ENCODE measurements around the gene SGPP2. TPM values are rescaled to one million over a fixed set of nuclear protein-coding genes. Genes with fewer than 3 reads are reported as not detected.
"Not testable (repeated sequence)": the region's sequence is repeated elsewhere in the genome, so short reads cannot be mapped to it uniquely, and the experiment has no call there.

Gene SGPP2
- total and polyA plus RNA-seq, 4 donors: 0.10 to 1.6 (median 0.54) TPM; not detected in 1

DNA sequence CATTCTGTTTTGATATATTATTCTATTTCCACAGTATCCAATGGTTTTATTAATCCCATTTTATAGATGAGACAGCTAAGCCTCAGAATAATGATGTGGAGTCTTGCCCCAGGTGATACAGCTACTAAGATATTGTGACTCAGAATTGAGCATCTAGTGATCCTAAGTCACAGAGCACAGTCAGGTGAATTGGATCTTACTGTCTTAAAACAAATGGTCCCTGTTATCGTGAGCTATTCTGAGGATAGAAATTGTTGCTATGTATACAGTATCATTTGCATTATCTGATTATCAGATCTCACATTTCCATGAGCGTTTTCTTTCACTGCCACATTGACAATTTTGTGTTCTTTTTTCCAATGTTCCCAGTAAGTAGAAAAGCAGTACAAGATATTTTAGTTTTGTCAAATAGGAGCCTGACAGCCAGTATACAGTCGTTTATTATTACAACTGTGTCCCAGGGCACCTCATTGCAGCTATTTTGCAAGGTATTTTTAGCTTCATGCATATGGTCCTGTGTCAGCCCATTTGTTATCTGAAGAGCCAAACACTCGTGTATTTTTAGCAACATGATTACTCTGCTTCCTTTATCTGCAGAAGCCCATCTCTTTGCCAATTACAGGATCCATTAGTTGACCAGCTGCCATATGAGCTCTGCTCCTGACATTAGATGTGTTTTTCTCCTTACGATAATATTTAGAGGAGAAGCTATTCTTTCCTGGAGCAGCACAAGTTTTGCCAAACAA, 25.1 kb upstream of the SGPP2 start:
- H3K4me3 ChIP-seq (ENCODE audit: low read length in 2 of 2): no peak overlapping the region
- no peak for ATAC-seq (ENCODE audit: low FRiP score)

DNA sequence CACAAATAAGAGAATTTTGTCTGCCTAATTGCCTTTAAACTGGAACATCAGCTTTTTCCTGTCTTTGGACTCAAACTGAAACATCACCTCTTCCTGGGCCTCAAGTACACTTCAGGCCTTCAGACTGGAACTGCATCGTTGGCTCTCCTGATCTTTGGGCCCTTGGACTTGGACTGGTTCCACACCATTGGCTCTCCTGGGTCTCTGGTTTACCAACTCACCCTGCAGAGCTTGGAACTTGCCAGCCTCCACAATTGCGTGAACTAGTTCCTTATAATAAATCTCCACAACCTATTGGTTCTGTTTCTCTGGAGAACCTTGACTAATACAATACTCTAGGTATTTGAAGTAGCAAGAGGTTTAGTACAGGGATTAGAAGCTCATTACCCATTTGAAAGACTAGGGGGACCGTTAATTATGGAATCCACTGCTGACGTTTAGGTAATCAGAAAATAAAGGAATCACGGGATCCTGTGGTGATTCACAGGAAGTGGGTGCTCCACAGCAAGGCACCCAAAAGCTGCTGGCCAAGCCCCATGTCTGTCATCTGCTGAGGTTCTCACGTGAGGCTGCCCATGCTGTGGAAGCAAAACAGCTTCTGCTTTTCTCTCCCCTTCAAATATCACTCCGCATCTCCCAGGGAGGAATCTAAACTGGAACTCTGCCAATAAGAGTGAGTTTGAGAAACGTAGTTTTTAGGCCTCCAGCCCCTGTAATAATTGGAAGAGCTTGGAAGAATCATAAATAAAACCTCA, 20.0 kb upstream of the SGPP2 start:
- WGBS, 2 donors: 60 to 61% methylated on average over 8 of the region's 8 CpGs
- ATAC-seq (ENCODE audit: low FRiP score): no peak

More for the DNA sequence above, 25.1 kb upstream of the SGPP2 start:
- no peak for DNase-seq
- intact Hi-C loops (cut with DNase I): no loop called here
- 12 to 15% methylated on average over 5 of the region's 5 CpGs for WGBS, 2 donors
- no peaks in the 10 kb centered on the region for H3K27me3 ChIP-seq (ENCODE audit: control insufficient read depth in 1 of 2, insufficient read depth in 2 of 2, low read length in 1 of 2)
- H3K4me1 ChIP-seq (ENCODE audit: control insufficient read depth in 1 of 2, insufficient read depth in 2 of 2, low read length in 2 of 2): peaks cover 0 to 2% of the 10 kb centered on the region in 2 donors
- no peaks in the 10 kb centered on the region for H3K36me3 ChIP-seq (ENCODE audit: control insufficient read depth in 1 of 2, insufficient read depth in 2 of 2, low read length in 1 of 2)
- H3K9me3 ChIP-seq (ENCODE audit: control insufficient read depth, low read length): peaks cover 3% of the 10 kb centered on the region
- no peak overlapping the region for H3K27ac ChIP-seq (ENCODE audit: low read depth in 1 of 2, low read length in 2 of 2)

DNA sequence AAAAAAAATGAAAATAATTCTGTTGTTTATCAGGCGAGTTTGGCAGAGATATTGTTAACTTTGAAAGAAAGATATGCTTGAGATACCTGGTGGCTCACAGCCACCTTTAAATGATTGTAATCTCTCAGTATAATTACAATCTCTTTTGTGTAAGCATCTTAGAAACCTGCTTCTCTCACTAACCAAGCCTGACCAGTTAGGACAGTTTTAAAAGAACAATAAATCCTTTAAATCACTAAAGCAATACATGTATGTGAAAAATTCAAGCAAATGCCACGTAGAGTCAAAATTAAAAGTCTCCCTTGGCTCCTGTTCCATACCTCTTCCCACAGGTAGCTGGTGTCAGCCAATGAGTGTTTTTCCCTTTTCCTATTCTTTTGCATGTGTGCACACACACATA, 15.7 kb upstream of the SGPP2 start:
- DNase-seq (no peak), ATAC-seq (ENCODE audit: low FRiP score) (no peak)
- intact Hi-C loops (cut with DNase I): no loop called here
- 69 to 76% methylated on average over 2 of the region's 2 CpGs for WGBS, 2 donors
- Histone ChIP-seq H3K9me3 (ENCODE audit: control insufficient read depth, low read length) (no peaks in the 10 kb centered on the region), H3K36me3 (ENCODE audit: control insufficient read depth in 1 of 2, insufficient read depth in 2 of 2, low read length in 1 of 2) (no peaks in the 10 kb centered on the region), H3K4me3 (ENCODE audit: low read length in 2 of 2) (no peak overlapping the region), H3K27me3 (ENCODE audit: control insufficient read depth in 1 of 2, insufficient read depth in 2 of 2, low read length in 1 of 2) (no peaks in the 10 kb centered on the region), H3K4me1 (ENCODE audit: control insufficient read depth in 1 of 2, insufficient read depth in 2 of 2, low read length in 2 of 2) (no peaks in the 10 kb centered on the region), H3K27ac (ENCODE audit: low read depth in 1 of 2, low read length in 2 of 2) (no peak overlapping the region)

More for the DNA sequence above, 20.0 kb upstream of the SGPP2 start:
- H3K4me3 ChIP-seq (ENCODE audit: low read length in 2 of 2): no peak overlapping the region
- peaks cover 0 to under 1% of the 10 kb centered on the region in 2 donors for H3K4me1 ChIP-seq (ENCODE audit: control insufficient read depth in 1 of 2, insufficient read depth in 2 of 2, low read length in 2 of 2)
- intact Hi-C loops (cut with DNase I): no loop called here
- no peaks in the 10 kb centered on the region for H3K9me3 ChIP-seq (ENCODE audit: control insufficient read depth, low read length)
- peak in 1 of 2 donors; percentile 85 for DNase-seq
- H3K27ac ChIP-seq (ENCODE audit: low read depth in 1 of 2, low read length in 2 of 2): no peak overlapping the region
- no peaks in the 10 kb centered on the region for H3K36me3 ChIP-seq (ENCODE audit: control insufficient read depth in 1 of 2, insufficient read depth in 2 of 2, low read length in 1 of 2)
- H3K27me3 ChIP-seq (ENCODE audit: control insufficient read depth in 1 of 2, insufficient read depth in 2 of 2, low read length in 1 of 2): no peaks in the 10 kb centered on the region

DNA sequence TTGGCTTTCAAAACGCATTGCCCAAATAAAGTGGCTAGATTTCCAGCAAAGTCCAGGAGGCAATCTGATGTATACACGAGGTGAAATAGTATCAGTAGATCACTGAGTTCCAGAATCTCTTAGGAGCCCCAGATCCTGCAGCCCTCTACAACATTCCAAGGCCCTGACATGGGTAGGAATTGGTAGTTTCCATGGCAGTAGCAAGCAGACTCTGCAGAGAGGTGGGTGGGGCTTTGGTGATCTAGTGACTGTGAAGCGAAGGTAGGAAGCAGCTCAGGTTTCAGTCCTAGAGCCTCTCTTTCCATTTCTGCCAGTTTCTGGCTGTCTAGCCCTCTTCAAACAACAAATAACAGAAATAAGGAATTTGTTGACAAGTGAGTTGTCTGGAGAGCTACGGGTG, 13.8 kb upstream of the SGPP2 start:
- Histone ChIP-seq H3K27ac (ENCODE audit: low read depth in 1 of 2, low read length in 2 of 2) (no peak overlapping the region), H3K4me3 (ENCODE audit: low read length in 2 of 2) (no peak overlapping the region), H3K9me3 (ENCODE audit: control insufficient read depth, low read length) (no peaks in the 10 kb centered on the region), H3K36me3 (ENCODE audit: control insufficient read depth in 1 of 2, insufficient read depth in 2 of 2, low read length in 1 of 2) (no peaks in the 10 kb centered on the region), H3K27me3 (ENCODE audit: control insufficient read depth in 1 of 2, insufficient read depth in 2 of 2, low read length in 1 of 2) (no peaks in the 10 kb centered on the region), H3K4me1 (ENCODE audit: control insufficient read depth in 1 of 2, insufficient read depth in 2 of 2, low read length in 2 of 2) (no peaks in the 10 kb centered on the region)
- ATAC-seq (ENCODE audit: low FRiP score): no peak
- no peak for DNase-seq
- 63 to 66% methylated on average over 4 of the region's 4 CpGs for WGBS, 2 donors
- intact Hi-C loops (cut with DNase I): no loop called here

DNA sequence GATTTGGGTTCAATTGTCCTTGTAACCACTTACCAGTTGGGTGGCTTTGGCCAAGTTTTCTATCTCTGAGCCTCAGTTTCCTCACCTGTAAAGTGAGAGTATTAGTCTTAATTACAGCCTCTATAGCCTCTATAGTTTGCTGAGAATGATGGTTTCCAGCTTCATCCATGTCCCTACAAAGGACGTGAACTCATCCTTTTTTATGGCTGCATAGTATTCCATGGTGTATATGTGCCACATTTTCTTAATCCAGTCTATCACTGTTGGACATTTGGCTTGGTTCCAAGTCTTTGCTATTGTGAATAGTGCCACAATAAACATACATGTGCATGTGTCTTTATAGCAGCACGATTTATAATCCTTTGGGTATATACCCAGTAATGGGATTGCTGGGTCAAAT, 12.0 kb upstream of the SGPP2 start:
- WGBS, 2 donors: 88 to 91% methylated on average over 2 of the region's 2 CpGs
- H3K36me3 ChIP-seq (ENCODE audit: control insufficient read depth in 1 of 2, insufficient read depth in 2 of 2, low read length in 1 of 2); H3K9me3 ChIP-seq (ENCODE audit: control insufficient read depth, low read length); H3K27ac ChIP-seq (ENCODE audit: low read depth in 1 of 2, low read length in 2 of 2); H3K4me3 ChIP-seq (ENCODE audit: low read length in 2 of 2); intact Hi-C loops (cut with DNase I); ATAC-seq (ENCODE audit: low FRiP score); H3K27me3 ChIP-seq (ENCODE audit: control insufficient read depth in 1 of 2, insufficient read depth in 2 of 2, low read length in 1 of 2); H3K4me1 ChIP-seq (ENCODE audit: control insufficient read depth in 1 of 2, insufficient read depth in 2 of 2, low read length in 2 of 2); DNase-seq: not testable (repeated sequence)

DNA sequence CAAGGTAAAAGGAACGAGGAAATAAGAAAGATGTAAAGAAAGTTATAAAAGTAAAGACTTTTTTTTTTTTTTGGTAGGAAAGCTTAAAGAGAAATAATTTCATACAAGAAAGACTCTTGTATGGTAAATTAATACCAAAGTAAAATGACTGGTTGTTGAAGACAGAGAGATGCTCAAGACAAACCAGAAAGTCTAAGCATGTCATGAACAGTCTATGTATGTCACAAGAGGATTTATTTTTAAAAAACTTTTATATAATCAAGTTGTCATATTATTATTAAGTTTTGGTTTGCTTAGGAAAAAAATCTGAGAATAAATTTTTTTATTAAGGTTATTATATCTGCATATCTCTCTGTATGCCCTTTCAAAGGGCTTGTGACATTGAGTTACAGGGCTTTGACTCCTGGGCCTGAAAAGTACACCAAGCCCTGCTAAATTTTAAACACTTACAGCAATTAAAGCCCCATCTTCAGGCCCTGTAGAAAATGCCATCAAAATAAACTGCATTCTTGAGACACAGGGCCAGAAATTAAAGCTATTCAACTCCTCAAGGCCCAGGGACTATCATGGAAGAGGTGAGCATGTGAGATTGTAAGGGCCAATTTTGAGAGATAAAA, 10.9 kb upstream of the SGPP2 start:
- Histone ChIP-seq H3K4me1 (ENCODE audit: control insufficient read depth in 1 of 2, insufficient read depth in 2 of 2, low read length in 2 of 2) (no peaks in the 10 kb centered on the region), H3K9me3 (ENCODE audit: control insufficient read depth, low read length) (no peaks in the 10 kb centered on the region), H3K27ac (ENCODE audit: low read depth in 1 of 2, low read length in 2 of 2) (no peak overlapping the region), H3K4me3 (ENCODE audit: low read length in 2 of 2) (no peak overlapping the region), H3K27me3 (ENCODE audit: control insufficient read depth in 1 of 2, insufficient read depth in 2 of 2, low read length in 1 of 2) (no peaks in the 10 kb centered on the region), H3K36me3 (ENCODE audit: control insufficient read depth in 1 of 2, insufficient read depth in 2 of 2, low read length in 1 of 2) (no peaks in the 10 kb centered on the region)
- intact Hi-C loops (cut with DNase I): no loop called here
- ATAC-seq (ENCODE audit: low FRiP score): no peak
- 81 to 86% methylated on average over 1 of the region's 1 CpG for WGBS, 2 donors
- DNase-seq: no peak

DNA sequence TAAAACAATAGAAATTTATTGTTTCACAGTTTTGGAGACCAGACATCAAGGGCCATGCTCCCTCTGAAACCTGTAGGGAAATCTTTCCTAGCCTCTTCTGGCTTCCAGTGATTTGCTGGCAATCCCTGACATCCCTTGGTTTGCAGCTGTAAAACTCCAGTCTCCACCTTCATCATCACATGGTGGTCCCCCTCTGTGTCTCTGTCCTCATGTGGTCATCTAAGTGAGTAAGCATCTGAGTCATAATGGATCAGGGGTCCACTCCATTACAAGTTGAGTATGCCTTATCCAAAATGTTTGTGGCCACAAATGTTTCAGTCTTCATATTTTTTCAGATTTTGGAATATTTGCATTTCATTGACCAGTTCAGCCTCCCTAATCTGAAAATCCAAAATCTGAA, 5.6 kb upstream of the SGPP2 start:
- Histone ChIP-seq H3K27me3 (ENCODE audit: control insufficient read depth in 1 of 2, insufficient read depth in 2 of 2, low read length in 1 of 2) (peaks cover 0 to 2% of the 10 kb centered on the region in 2 donors), H3K9me3 (ENCODE audit: control insufficient read depth, low read length) (peaks cover 2% of the 10 kb centered on the region), H3K27ac (ENCODE audit: low read depth in 1 of 2, low read length in 2 of 2) (no peak overlapping the region), H3K4me3 (ENCODE audit: low read length in 2 of 2) (no peak overlapping the region), H3K36me3 (ENCODE audit: control insufficient read depth in 1 of 2, insufficient read depth in 2 of 2, low read length in 1 of 2) (no peaks in the 10 kb centered on the region), H3K4me1 (ENCODE audit: control insufficient read depth in 1 of 2, insufficient read depth in 2 of 2, low read length in 2 of 2) (no peaks in the 10 kb centered on the region)
- DNase-seq (no peak), ATAC-seq (ENCODE audit: low FRiP score) (no peak)
- intact Hi-C loops (cut with DNase I): no loop called here

DNA sequence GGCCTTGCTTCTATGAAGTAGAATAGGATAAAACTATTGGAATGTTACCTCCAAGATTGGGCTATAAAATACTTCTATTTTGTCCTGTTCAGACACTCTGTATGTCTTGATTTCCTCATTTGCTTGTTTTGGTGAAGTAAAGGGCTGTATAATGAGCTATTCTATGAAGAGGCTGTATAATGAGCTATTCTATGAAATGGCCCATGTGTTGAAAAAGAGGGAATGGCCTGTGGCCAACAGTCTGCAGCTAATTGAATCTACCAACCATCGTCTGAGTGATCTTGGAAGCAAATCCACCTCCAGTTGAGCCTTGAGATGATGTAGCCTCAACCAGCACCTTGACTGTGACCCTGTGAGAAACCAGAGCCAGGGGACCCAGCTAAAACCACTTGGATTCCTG, 3.8 kb upstream of the SGPP2 start:
- intact Hi-C loops (cut with DNase I): no loop called here
- 62 to 66% methylated on average over 1 of the region's 1 CpG for WGBS, 2 donors
- Histone ChIP-seq H3K36me3 (ENCODE audit: control insufficient read depth in 1 of 2, insufficient read depth in 2 of 2, low read length in 1 of 2) (no peaks in the 10 kb centered on the region), H3K4me3 (ENCODE audit: low read length in 2 of 2) (no peak overlapping the region), H3K4me1 (ENCODE audit: control insufficient read depth in 1 of 2, insufficient read depth in 2 of 2, low read length in 2 of 2) (no peaks in the 10 kb centered on the region), H3K27me3 (ENCODE audit: control insufficient read depth in 1 of 2, insufficient read depth in 2 of 2, low read length in 1 of 2) (peaks cover 0 to 4% of the 10 kb centered on the region in 2 donors), H3K9me3 (ENCODE audit: control insufficient read depth, low read length) (peaks cover 2% of the 10 kb centered on the region), H3K27ac (ENCODE audit: low read depth in 1 of 2, low read length in 2 of 2) (no peak overlapping the region)
- ATAC-seq (ENCODE audit: low FRiP score) (no peak), DNase-seq (no peak)

Measured in aorta (tissue), 5 donors.